Measurements from ENCODE around the gene CCP110. TPM values are rescaled to one million over a fixed set of nuclear protein-coding genes. Genes with fewer than 3 reads are reported as not detected.

CCP110 gene
- total RNA-seq, 1 donor = 8.9 TPM

DNA sequence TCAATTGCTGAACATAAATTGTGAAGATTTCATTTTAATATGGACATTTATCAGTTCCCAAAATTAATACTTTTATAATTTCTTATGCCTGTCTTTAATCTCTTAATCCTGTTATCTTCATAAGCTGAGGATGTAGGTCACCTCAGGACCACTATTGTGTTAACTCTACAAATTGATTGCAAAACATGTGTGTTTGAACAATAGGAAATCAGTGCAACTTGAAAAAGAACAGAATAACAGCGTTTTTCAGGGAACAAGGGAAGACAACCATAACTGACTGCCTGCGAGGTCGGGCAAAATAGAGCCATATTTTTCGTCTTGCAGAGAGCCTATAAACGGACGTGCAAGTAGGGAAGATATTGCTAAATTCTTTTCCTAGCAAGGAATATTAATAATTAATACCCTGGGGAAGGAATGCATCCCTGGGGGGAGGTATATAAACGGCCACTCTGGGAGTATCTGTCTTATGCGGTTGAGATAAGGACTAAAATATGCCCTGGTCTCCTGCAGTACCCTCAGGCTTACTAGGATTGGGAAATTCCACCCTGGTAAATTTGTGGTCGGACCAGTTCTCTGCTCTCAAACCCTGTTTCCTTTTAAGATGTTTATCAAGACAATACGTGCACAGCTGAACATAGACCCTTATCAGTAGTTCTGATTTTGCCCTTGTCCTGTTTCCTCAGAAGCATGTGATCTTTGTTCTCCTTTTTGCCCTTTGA, 19.7 kb downstream of the CCP110 start:
- DNase-seq (ENCODE audit: low read depth in 2 of 3, low spot score in 2 of 3) = peak in 1 of 3 donors; percentile 34

DNA sequence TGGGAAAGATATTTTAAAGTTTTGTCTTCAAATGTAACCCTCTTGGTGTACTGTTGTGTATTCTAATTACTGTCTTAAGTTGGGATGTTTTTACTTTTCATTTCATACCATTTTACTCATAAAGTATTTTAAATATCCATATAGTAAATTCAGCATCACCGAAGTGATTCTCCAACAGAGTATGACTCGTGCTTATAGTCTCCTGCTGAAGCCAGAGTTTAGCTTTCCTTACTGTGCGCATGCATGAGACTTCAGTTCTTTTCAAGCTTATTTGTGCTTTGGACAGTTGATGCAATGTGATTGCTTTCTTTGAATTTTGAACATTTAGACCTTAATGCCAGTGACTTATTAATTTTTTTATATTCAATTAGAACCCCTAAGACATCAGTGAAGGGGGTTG, 24.4 kb downstream of the CCP110 start:
- no peak for DNase-seq (ENCODE audit: low read depth in 2 of 3, low spot score in 2 of 3)

DNA sequence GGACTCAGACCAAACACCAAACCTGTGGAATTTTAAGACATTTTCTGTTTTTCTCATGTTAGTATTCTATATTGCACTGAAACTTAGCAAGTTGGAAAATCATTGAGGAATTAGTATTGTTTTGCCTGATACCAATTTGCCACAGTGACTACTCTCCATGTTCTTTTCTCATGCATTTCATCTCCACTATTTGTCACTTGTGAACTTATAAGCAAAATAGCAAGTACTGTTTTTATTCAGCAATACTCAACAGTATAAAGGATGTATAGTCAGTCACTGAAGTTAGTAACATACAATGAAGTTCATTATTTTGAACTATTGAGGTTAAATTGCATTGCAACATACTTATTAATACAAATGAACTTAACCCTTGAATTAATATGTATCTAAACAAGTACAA, 25.9 kb downstream of the CCP110 start:
- DNase-seq (ENCODE audit: low read depth in 2 of 3, low spot score in 2 of 3) = no peak

DNA sequence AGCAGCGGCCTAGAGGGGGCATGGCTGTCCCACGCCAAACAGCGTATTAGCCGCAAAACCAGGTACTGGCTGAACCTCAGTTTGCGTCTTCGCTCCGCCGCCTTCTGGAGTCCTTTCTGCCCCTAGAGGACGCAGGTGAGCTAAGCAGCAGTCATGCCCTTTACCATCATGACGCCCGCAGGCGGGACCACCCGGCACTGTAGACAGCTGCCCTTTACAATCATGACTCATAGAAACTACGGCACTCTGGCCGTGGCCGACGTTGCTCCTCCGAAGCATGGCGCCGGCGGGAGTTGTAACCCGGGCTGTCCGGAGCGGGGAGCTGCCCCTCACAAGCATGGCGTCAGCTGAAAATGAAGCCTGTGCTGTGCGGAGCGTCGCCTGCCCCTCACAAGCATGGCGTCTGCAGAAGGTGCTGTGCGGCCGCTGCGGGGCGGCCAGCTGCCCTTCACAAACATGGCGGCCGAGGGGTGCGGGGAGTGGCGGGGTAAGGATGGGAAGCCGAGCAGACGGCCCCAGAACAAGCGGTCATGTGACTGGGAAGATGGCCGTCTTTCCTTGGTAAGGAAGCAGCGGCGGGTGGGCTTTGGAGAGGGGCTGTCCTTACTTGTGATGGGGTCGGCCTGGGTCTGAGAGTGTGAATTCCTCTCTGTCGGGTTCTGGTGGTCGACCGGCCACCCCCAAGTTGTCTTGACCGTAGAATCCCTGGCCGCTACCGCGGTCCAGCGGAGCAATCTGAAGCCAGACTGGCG, 31.6 kb downstream of the CCP110 start, which contains the start of gene VPS35L:
VPS35L (plus strand) TSS at position 518 of the 752 bp plus-strand sequence; CDS start at position 545, 27 bp downstream.
- DNase-seq (ENCODE audit: low read depth in 2 of 3, low spot score in 2 of 3) = peak; percentile 94 to 100 (median 99)

DNA sequence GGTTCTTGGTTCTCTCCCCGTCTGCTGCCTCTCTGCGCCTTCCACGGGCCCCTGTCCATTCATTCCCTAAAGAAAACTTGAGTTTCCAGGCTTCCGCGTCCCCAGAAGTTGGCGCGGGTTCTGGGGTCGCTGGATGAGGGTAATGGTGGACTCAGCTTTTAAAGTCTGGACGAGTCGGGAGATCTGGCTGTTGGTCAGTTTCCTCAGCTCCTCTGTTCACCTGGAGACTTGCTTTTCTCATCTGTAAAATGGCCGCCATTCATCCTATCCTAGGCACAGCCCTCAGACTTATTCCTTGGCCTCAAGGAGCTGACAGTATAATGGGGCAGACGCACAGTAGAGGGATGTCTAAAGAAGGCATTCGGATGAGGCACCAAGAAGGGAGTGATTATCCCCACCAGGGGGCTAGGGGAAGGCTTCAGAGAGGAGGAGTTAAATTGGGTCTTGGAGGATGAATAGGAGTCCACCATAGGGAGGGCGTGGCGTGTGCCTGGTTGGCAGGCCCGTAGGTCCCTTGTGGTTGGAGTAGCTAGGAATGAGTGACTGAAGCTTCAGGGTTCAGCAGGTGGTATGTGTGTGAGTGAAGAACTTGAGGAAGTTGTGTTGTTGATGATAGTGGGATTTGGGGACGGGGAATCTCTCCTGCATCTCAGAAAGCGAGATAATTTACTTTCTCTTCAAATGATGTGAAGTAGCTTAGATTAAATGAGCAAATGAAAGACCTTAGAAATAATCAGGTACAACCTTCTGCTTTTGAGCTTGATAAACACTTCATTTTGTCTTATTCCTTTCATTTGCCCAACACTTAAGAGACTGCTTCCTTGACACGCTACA, 32.4 kb downstream of the CCP110 start:
- DNase-seq (ENCODE audit: low read depth in 2 of 3, low spot score in 2 of 3) = peak; percentile 14 to 52 (median 51)

DNA sequence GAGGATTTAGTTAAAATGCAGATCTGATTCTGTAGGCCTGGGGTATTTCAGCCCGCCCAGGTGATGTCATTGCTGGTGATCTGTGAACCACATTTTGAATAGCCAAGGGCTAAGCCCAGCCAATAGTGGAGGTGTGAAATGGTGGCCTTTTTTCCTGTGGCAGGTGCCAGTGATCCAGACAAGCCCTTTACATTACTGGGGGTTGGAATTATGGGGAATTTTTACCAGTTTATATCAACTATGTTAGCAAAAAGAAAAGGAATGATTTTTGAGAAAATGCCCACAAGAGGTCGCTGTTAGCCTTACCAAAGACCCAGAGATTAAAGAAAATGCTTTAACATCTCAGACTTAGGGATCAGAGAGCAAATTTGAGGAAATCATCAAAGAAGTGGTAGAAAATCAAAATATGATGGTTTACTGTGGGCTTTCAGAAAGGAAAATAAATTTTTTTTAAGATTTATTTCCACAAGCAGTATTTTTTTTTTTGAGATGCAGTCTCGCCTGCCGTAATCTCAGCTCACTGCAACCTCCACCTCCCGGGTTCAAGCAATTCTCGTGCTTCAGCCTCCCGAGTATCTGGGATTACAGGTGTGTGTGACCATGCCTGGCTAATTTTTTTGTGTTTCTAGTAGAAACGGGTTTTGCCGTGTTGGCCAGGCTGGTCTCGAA, 35.6 kb downstream of the CCP110 start:
- DNase-seq (ENCODE audit: low read depth in 2 of 3, low spot score in 2 of 3) = peak; percentile 37 to 73 (median 51)

DNA sequence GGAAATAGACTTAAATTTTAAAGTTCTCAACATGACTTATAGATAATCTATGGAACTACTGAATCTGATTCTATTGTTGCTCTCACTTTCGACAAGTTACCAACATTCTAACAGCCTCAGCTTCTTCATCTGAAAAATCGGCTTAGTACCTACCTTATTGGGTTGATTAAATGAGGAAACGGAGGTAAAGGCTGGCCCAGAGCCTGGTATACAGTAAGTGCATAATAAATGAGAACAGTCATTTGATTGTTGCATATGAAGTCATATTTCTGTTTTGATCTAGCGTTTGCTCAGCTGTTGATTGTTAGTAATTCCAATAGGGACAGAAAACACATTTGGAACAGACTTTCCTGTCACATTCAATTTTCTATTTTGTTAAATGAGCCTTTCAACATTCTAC, 36.3 kb downstream of the CCP110 start:
- DNase-seq (ENCODE audit: low read depth in 2 of 3, low spot score in 2 of 3) = no peak

DNA sequence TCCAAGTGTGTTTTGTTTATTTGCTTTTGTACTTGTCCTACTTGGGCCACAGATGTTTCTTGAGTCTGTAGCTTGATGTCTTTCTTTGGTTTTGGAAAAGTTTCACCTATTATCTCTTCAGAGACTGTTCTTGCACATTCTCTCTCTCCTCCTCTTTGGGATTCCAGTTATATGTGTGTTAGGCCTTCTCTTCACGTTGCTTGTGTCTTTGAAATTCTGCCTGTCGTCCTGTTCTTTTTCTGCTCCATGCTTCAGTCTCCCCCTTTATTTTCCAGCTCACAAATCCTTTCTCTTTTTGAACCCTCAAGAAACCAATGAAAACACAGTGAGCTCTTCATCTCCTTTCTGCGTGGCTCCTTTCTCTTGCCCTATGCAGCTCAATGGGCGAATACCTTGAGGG, 39.6 kb downstream of the CCP110 start:
- DNase-seq (ENCODE audit: low read depth in 2 of 3, low spot score in 2 of 3) = no peak

DNA sequence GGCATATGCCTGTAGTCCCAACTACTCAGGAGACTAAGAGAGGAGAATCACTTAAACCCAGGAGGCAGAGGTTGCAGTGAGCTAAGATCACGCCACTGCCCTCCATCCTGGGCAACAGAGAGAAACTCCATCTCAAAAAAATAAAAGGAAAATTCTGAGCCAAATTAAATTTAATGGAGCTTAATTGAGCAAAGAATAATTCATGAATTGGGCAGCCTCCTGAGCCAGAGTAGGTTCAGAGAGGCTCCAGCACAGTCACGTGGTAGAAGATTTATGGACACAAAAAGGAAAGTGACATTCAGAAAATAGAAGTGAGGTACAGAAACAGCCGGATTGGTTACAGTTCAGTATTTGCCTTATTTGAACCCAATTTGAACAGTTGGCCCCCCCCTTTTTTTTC, 42.6 kb downstream of the CCP110 start:
- no peak for DNase-seq (ENCODE audit: low read depth in 2 of 3, low spot score in 2 of 3)

DNA sequence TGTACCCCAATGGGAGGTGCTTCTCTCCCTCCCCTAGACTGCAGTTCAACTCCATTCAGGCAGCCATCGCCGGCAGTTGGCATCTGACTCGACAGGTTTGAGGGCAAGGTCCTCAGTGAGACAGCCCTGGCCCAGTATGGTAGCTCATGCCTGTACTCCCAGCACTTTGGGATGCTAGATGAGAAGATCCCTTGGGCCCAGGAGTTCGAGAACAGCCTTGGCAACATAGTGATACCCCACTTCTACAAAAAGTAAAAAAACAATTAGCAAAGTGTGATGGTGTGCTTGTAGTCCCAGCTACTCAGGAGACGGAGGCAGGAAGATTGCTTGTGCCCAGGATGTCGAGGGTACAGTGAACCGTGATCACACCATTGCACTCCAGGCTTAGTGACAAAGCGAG, 43.8 kb downstream of the CCP110 start:
- DNase-seq (ENCODE audit: low read depth in 2 of 3, low spot score in 2 of 3) = no peak

DNA sequence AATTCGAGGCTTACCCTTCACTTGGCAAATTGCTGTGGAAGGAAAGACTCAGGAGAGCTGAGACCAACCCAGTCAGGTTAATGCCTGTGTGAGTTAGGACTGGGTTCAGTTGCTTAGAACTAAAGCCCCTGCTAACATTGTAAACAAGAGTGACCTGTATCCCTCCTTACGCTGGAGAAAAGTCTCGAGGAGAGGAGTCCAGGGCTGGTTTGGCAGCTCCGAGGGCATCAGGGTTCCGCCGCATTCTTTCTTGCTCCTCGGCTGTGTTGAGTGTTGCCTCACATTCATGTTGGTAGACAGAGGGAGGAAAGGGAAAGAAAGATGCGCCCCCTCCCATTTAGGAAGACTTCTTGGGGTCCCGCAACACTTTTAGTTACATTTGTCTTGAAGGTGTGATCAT, 50.3 kb downstream of the CCP110 start:
- no peak for DNase-seq (ENCODE audit: low read depth in 2 of 3, low spot score in 2 of 3)

DNA sequence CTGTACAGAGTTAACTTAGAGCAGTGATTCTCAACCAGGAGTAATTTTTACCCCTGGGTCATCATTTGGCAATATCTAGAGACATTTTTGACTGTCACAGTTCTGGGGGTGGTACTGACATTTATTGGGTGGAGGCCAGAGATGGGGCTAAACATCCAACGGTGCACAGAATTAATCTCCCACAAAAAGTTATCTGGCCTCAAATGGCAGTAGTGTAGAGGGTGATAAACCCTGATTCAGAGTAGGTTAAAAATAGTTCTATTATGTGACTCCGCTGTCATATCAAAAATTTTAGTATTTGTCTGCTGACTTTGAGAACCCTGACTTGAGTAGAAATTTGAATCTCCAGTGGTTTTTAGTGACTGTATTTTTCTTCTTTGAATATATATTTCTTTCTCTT, 50.9 kb downstream of the CCP110 start:
- no peak for DNase-seq (ENCODE audit: low read depth in 2 of 3, low spot score in 2 of 3)

DNA sequence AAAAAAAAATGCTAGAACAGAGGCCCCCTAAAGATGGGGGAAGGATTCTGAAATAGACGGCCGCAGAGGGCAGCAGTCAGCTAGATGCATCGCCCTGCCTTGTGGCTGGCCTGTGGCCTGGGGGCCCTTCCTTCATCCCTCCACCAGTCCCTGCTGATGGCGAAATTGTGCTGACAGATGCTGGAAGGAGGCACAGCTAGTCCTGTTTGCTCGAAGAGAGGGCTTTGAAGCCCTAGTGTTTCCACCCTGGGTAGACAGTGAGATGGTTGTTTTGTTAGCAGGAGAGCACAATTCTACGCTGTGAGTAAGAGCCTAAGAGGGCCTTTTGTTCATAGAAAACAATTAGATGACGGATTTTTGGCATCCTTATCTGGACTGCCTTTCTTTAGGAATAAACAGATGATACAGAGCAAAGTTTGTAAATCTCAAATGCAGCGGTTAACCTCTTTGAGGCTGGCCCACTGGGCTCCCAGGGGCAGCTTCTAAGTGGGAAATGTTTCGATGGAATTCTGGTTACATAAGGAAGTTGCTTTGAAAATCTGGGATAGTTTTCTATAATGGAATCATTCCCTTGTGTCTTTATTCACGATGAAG, 54.7 kb downstream of the CCP110 start:
- DNase-seq (ENCODE audit: low read depth in 2 of 3, low spot score in 2 of 3) = no peak

DNA sequence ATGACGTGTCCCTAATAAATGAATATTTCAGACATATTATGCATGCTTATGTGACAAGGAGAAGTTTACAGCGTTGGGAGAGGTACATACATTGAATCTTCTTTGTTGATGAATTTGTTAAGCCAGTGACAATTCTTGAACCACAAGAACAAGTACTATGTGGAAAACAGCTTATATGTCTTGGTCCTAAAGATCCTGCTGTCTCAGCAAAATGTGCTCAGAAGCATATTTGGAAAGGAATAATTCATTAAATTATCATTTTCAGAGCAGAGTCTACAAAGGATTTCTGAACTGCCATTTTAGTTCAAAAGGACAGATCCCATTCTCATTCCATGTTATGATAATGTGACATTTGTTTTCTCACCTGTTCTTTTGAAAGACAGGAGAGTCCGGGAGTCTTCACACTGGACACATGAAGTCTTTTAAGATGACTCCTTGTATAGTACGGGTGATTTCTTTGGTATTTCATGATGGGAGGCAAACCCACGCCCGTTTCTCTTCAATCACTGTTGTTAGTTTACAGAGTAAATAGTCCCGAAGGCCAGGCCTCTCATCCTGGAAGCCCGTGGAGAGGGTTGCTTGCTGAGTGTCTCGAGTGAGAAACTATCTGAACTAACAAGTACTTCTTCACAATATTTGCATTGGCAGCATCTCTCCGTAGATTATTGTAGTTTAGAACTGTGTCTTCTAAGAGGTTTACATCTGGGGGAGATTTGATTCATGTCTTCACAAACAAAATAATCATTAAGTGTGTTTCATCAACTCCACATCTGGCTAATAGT, 58.5 kb downstream of the CCP110 start:
- DNase-seq (ENCODE audit: low read depth in 2 of 3, low spot score in 2 of 3) = no peak

DNA sequence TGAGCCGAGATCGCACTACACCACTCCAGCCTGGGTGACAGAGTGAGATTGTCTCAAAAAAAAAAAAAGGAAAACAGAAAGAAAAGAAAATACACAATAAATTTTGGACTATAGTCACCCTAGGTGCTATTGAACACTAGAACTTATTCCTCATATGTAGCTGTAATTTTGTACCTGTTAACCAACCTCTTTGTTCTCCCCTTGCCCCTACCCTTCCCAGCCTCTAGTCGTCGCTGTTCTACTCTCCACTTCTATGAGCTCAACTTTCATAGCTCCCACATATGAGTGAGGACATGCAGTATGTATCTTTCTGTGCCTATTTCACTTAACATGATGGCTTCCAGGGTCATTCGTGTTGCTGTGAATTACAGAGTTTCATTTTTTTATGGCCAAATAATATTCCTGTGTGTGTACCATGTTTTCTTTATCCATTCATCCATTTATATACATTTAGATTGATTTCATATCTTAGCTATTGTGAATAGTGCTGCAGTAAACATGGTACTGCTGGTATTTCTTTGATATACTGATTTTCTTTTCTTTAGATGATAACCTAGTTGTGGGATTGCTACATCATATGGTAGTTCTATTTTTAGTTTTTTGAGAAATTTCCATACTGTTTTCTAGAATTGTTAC, 60.0 kb downstream of the CCP110 start:
- peak in 2 of 3 donors; percentile 31 to 52 for DNase-seq (ENCODE audit: low read depth in 2 of 3, low spot score in 2 of 3)

DNA sequence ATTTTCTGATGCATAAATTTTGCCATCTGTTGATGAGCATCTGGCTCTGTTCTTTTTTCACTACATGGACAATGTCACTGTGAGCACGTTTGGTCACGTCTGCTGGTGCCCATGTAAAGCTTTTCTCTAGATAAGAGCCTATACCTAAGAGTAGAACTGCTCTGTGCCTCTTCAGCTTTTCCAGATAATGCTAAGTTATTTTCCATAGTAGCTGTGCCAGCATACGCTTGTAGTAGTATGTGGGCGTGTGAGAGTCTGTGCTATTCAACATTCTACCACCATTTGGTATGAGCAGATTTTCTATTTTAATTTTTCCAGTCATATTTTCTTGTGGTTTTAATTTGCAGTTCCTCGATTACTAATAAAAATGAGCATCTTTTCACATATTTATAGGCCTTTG, 64.9 kb downstream of the CCP110 start:
- no peak for DNase-seq (ENCODE audit: low read depth in 2 of 3, low spot score in 2 of 3)

DNA sequence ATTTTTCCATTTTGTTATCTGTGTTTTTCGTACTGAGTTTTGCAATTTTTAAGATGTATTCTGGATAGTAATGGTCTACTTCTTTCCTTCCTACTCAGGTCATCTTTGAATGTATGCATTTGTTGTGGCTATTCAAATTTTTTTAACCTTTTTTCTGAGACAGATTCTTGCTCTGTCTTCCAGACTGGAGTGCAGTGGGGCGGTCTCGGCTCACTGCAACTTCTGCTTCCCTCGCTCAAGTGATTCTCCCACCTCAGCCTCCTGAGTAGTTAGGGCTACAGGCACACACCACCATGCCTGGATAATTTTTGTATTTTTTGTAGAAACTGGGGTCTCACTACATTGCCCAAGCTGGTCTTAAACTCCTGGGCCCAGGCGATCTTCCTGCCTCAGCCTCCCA, 65.4 kb downstream of the CCP110 start:
- DNase-seq (ENCODE audit: low read depth in 2 of 3, low spot score in 2 of 3) = no peak

DNA sequence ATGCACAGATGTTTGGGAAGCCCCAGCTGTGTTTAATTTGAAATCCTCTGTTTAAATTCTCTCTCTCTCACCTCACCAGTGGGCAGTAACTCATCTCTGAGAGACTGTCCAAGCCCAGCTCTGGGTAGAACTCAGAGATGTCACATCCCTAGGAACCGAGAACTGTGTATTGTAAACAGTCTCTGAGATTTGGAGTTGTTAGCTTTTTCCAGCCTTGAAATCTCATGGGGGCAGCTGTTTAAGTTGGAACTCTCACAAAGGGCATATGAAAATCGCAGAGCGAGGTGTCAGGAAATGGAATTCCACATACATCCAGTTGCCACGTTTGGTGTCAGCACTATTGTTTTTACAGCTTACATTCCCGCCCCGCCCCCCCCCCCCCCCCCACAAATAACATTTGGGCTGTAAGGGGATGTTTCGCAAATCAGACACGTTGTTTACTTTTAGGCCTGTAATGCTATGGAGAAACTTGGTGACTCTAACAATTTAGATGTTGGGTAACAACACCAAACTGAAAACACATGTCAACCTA, 66.1 kb downstream of the CCP110 start:
- no peak for DNase-seq (ENCODE audit: low read depth in 2 of 3, low spot score in 2 of 3)

Measured in hematopoietic multipotent progenitor cell (in vitro differentiated cells).